ENCODE data around the gene SLC27A5.
"Not testable (repeated sequence)": the region's sequence is repeated elsewhere in the genome, so short reads cannot be mapped to it uniquely, and the experiment has no call there.

DNA sequence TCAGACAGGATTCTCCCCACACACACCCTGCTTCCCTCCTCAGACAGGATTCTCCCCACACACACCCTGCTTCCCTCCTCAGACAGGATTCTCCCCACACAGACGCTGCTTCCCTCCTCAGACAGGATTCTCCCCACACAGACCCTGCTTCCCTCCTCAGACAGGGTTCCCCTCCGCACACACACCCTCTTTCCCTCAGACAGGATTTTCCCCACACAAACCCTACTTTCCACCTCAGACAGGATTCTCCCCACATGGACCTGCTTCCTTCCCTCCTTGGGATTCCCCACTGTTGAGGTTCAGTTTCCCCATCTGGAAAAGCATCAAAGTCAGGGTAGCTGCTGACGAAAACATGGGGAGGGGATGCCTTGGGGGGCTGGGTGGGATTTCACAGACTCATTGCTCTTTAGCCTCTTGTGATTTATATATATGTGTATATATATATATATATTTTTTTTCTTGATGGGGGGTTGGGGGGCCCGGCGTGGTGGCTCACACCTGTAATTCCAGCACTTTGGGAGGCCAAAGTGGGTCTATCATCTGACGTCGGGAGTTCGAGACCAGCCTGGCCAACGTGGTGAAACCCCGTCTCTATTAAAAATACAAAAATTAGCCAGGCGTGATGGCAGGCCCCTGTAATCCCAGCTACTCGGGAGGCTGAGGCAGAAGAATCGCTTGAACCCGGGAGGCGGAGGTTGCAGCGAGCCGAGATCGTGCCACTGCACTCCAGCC, 31.0 kb upstream of the SLC27A5 start:
- TF ChIP-seq, protein P1, sequence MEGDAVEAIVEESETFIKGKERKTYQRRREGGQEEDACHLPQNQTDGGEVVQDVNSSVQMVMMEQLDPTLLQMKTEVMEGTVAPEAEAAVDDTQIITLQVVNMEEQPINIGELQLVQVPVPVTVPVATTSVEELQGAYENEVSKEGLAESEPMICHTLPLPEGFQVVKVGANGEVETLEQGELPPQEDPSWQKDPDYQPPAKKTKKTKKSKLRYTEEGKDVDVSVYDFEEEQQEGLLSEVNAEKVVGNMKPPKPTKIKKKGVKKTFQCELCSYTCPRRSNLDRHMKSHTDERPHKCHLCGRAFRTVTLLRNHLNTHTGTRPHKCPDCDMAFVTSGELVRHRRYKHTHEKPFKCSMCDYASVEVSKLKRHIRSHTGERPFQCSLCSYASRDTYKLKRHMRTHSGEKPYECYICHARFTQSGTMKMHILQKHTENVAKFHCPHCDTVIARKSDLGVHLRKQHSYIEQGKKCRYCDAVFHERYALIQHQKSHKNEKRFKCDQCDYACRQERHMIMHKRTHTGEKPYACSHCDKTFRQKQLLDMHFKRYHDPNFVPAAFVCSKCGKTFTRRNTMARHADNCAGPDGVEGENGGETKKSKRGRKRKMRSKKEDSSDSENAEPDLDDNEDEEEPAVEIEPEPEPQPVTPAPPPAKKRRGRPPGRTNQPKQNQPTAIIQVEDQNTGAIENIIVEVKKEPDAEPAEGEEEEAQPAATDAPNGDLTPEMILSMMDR (IDR thresholded peaks at IDR 0.05) = not testable (repeated sequence)
- not testable (repeated sequence) for TF ChIP-seq POLR2A (IDR thresholded peaks at IDR 0.05)
